ENCODE measurements around the gene RFX2. TPM values are rescaled to one million over a fixed set of nuclear protein-coding genes. Genes with fewer than 3 reads are reported as not detected.

The RFX2 gene
- total and polyA plus RNA-seq, 10 of the 15 experiments (the other 5 are each of a cell fraction or from before 2014, with no cell fraction given), result 3.2 to 9.8 (median 4.7) TPM

DNA sequence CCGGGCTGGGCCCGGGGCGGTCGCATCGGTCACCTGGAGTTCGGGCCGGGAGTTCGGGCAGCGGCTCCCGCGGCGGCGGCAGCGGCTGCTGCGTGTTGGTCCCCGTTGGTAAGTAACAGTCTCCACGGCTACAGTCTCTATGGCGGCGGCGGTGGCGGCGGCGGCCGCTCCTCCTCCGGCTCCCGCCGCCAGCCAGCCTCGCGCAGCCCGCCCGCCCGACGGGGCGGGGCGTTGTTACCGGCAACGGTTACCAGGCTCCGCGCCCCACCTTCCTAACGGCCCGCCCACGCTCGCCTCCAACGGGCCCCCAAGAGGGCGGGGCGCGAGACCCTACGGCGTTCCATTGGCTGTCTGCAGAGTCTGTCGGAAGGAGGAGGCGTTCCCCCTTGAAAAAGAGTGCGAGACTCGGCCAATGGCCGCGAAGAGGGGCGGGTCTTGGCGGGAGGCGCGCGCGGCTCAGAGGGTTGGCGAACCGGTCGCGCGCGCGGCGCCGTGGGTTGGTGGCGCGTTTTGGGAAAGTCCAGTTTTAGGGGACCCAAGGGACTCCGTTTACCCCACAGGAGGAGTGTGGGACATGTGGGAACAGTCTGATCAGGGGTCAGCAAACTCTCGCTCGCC is at the start of gene RFX2 (continued):
- no peak for TF ChIP-seq ZNF384 (IDR thresholded peaks at IDR 0.05; ENCODE audit: borderline replicate concordance, low read depth, low read length)
- no peak for TF ChIP-seq TARDBP (IDR thresholded peaks at IDR 0.05; ENCODE audit: borderline replicate concordance)
- TF ChIP-seq CBFB (IDR thresholded peaks at IDR 0.05; ENCODE audit: low read depth), result no peak
- TF ChIP-seq WRNIP1 (IDR thresholded peaks at IDR 0.05; ENCODE audit: borderline replicate concordance, low read depth, low read length), result no peak

DNA sequence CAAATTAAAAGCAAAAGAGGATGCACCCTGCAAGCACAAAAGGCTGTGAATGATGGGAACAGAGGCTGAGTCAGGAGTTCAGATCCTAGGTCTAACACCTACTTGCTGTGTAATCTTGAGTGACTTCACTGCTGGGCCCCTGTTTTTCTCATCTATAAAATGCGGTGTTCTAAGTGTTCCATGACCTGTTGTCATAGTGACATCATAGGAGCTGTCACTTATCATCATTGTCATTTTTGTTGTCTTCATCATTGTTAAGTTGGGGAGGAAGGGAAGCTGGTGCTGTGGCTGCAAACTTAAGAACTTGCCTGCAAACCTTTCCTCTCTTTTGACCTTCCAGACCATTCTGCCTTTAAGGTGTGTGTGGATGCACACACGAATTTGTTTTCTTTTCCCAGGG is 45.7 kb upstream of the RFX2 start:
- TF ChIP-seq NBN (IDR thresholded peaks at IDR 0.05), result no peak
- TF ChIP-seq TARDBP (IDR thresholded peaks at IDR 0.05; ENCODE audit: borderline replicate concordance), result no peak
- no peak for TF ChIP-seq MTA3 (IDR thresholded peaks at IDR 0.05; ENCODE audit: borderline replicate concordance, low read length)
- no peak for TF ChIP-seq HDAC6 (IDR thresholded peaks at IDR 0.05; ENCODE audit: unreplicated experiment)
- TF ChIP-seq PAX5 (IDR thresholded peaks at IDR 0.05; ENCODE audit: borderline replicate concordance, low read depth, low read length), result no peak
- TF ChIP-seq KDM1A (IDR thresholded peaks at IDR 0.05; ENCODE audit: borderline replicate concordance), result no peak
- TF ChIP-seq SP1 (IDR thresholded peaks at IDR 0.05; ENCODE audit: low read depth, low read length), result no peak
- TF ChIP-seq, protein P1, sequence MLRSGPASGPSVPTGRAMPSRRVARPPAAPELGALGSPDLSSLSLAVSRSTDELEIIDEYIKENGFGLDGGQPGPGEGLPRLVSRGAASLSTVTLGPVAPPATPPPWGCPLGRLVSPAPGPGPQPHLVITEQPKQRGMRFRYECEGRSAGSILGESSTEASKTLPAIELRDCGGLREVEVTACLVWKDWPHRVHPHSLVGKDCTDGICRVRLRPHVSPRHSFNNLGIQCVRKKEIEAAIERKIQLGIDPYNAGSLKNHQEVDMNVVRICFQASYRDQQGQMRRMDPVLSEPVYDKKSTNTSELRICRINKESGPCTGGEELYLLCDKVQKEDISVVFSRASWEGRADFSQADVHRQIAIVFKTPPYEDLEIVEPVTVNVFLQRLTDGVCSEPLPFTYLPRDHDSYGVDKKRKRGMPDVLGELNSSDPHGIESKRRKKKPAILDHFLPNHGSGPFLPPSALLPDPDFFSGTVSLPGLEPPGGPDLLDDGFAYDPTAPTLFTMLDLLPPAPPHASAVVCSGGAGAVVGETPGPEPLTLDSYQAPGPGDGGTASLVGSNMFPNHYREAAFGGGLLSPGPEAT (IDR thresholded peaks at IDR 0.05; ENCODE audit: low read depth), result no peak
- no peak for TF ChIP-seq MAX (IDR thresholded peaks at IDR 0.05; ENCODE audit: low read depth, low read length)
- no peak for TF ChIP-seq STAT1 (conservative IDR thresholded peaks at IDR 0.05)
- no peak for TF ChIP-seq HDGF (IDR thresholded peaks at IDR 0.05)
- TF ChIP-seq POLR2AphosphoS2 (IDR thresholded peaks at IDR 0.05; ENCODE audit: low read depth, low read length), result no peak
- TF ChIP-seq, protein P2, sequence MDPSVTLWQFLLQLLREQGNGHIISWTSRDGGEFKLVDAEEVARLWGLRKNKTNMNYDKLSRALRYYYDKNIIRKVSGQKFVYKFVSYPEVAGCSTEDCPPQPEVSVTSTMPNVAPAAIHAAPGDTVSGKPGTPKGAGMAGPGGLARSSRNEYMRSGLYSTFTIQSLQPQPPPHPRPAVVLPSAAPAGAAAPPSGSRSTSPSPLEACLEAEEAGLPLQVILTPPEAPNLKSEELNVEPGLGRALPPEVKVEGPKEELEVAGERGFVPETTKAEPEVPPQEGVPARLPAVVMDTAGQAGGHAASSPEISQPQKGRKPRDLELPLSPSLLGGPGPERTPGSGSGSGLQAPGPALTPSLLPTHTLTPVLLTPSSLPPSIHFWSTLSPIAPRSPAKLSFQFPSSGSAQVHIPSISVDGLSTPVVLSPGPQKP (IDR thresholded peaks at IDR 0.05; ENCODE audit: low read depth, low read length), result no peak
- H3K9ac ChIP-seq (ENCODE audit: control insufficient read depth, insufficient read depth, low read length), result no peak overlapping the region
- no peaks in the 10 kb centered on the region for H3K4me1 ChIP-seq (ENCODE audit: control insufficient read depth, insufficient read depth, low read length)
- WGBS (ENCODE audit: insufficient coverage, insufficient replicate concordance, low lambda C conversion rate, missing lambda C conversion rate), result 21% methylated on average over 2 of the region's 2 CpGs
- intact Hi-C loops (cut with micrococcal nuclease; ENCODE audit: unreplicated experiment), result no loop called here
- no TSS peak for BruUV-seq (replicated peaks)
- H2AFZ ChIP-seq (ENCODE audit: control insufficient read depth, low read depth, low read length), result no peak overlapping the region
- no peak overlapping the region for H3K4me2 ChIP-seq (ENCODE audit: control insufficient read depth, insufficient read depth)
- H3K79me2 ChIP-seq (ENCODE audit: control insufficient read depth, insufficient read depth, low read length), result no peaks in the 10 kb centered on the region
- ATAC-seq, result no peak
- 0 out of 3 replicates have a peak, but pooled peaks cover 1% of the 10 kb centered on the region for H3K9me3 ChIP-seq (replicated peaks; ENCODE audit: control insufficient read depth, insufficient read depth, low read length)
- H3K27me3 ChIP-seq (replicated peaks in 1 of 2; ENCODE audit: control insufficient read depth in 2 of 2, insufficient read depth in 2 of 2, low read length in 1 of 2), result no peaks in the 10 kb centered on the region
- ChIA-PET RAD21 (ENCODE audit: unreplicated experiment) (no interaction called here), POLR2A (no interaction called here), SMC1A (ENCODE audit: uncharacterized antibody, unreplicated experiment) (interaction anchor here (0.8 kb wide), 1 partner anchor 300 kb away, joined by 3 read pairs; no protein-coding TSS in a partner anchor), CTCF (interaction anchor here (0.8 kb wide), 1 partner anchor 30 kb away, joined by 3 read pairs; no protein-coding TSS in a partner anchor)
- DNase-seq (ENCODE audit: low read depth, low spot score), result no peak
- no peak overlapping the region for H3K4me3 ChIP-seq
- H3K36me3 ChIP-seq (ENCODE audit: control insufficient read depth in 2 of 2, insufficient read depth in 2 of 2, low read length in 1 of 2), result no peaks in the 10 kb centered on the region
- no peak for FAIRE-seq
- no peak overlapping the region for H3K27ac ChIP-seq (ENCODE audit: control insufficient read depth, insufficient read depth)
- in situ Hi-C loops (cut with MboI), result no loop called here
- H4K20me1 ChIP-seq (ENCODE audit: control insufficient read depth, insufficient read depth), result no peaks in the 10 kb centered on the region
